Muscle of leg (tissue), 11 donors: ENCODE measurements around the gene SBK1. TPM values are rescaled to one million over a fixed set of nuclear protein-coding genes. Genes with fewer than 3 reads are reported as not detected.
A peak's percentile ranks its signal among the peaks of the same experiment; 100 is the strongest.

Source experiments
- DNase-seq: peaks from one replicate; pipeline ENCODE4 v3.0.0; 2013
- H3K27ac ChIP-seq: one replicate; pipeline ENCODE4 v1.5.1; 2013; ENCODE audit warnings: mild to moderate bottlenecking, low read length, control low read depth
- H3K27me3 ChIP-seq: one replicate; pipeline ENCODE4 v1.6.1; 2013; ENCODE audit warnings: low read length; ENCODE audit not compliant: control insufficient read depth, insufficient read depth
- H3K36me3 ChIP-seq: one replicate; pipeline ENCODE4 v1.6.1; 2013; ENCODE audit warnings: low read length; ENCODE audit not compliant: control insufficient read depth, insufficient read depth
- H3K4me1 ChIP-seq: one replicate; pipeline ENCODE4 v1.6.1; 2013; ENCODE audit warnings: low read length; ENCODE audit not compliant: control insufficient read depth, insufficient read depth
- H3K4me3 ChIP-seq: one replicate; pipeline ENCODE4 v1.5.1; 2013; ENCODE audit warnings: low read length, control low read depth
- H3K9me3 ChIP-seq: replicated peaks from 2 replicates; pipeline ENCODE4 v1.6.1; 2013; ENCODE audit warnings: low read depth, low read length; ENCODE audit not compliant: control insufficient read depth
- WGBS: methylation state at CpG from one replicate; pipeline ENCODE4 v1.1.5; 2013; ENCODE audit warnings: missing lambda C conversion rate; ENCODE audit not compliant: insufficient coverage; 5-methylcytosine and 5-hydroxymethylcytosine counted together
- polyA plus RNA-seq, 8 donors: library from polyadenylated mRNA; unstranded; fragments of 120-200 nt; gene quantifications; one replicate each; pipeline versions ENCODE4 v1.2.1 to v1.2.3, GENCODE V29; 2013; ENCODE audit warnings: inconsistent platforms in 1 of 8, low replicate concordance in 1 of 8; ENCODE audit not compliant: insufficient read length in 8 of 8, insufficient read depth in 1 of 8
- total RNA-seq: library from RNA; stranded (reverse); fragments of 120-200 nt; gene quantifications from one replicate; pipeline ENCODE4 v1.2.4, GENCODE V29; 2013

SBK1 gene
- total and polyA plus RNA-seq, 9 donors = 2.9 to 19.3 (median 15.8) TPM

DNA sequence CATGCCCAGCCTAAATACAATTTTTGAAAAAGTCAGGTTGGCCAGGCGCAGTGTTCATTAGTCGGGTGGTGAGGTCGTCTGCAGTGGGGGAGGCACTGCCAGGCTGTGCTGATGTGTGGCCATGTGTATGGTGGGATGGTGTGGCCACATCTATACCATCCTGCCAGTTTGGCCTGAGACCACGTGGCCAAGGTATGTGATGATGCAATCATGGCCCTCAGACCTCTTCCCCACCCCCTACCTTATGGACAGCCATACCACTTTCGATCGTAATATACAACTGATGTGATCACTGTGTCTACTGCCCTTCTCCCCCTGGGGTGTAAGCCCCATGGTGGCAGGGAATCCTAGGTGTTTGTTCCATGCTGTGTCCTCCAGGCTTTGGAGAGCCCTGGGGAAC is 23.7 kb downstream of the SBK1 start:
- no peak for DNase-seq
- 90% methylated on average over 2 of the region's 6 CpGs for WGBS
- no peak overlapping the region for H3K4me3 ChIP-seq
- H3K36me3 ChIP-seq = peaks cover 8% of the 10 kb centered on the region
- H3K27me3 ChIP-seq = no peaks in the 10 kb centered on the region
- H3K4me1 ChIP-seq = no peaks in the 10 kb centered on the region
- H3K27ac ChIP-seq = no peak overlapping the region
- no peaks in the 10 kb centered on the region for H3K9me3 ChIP-seq

DNA sequence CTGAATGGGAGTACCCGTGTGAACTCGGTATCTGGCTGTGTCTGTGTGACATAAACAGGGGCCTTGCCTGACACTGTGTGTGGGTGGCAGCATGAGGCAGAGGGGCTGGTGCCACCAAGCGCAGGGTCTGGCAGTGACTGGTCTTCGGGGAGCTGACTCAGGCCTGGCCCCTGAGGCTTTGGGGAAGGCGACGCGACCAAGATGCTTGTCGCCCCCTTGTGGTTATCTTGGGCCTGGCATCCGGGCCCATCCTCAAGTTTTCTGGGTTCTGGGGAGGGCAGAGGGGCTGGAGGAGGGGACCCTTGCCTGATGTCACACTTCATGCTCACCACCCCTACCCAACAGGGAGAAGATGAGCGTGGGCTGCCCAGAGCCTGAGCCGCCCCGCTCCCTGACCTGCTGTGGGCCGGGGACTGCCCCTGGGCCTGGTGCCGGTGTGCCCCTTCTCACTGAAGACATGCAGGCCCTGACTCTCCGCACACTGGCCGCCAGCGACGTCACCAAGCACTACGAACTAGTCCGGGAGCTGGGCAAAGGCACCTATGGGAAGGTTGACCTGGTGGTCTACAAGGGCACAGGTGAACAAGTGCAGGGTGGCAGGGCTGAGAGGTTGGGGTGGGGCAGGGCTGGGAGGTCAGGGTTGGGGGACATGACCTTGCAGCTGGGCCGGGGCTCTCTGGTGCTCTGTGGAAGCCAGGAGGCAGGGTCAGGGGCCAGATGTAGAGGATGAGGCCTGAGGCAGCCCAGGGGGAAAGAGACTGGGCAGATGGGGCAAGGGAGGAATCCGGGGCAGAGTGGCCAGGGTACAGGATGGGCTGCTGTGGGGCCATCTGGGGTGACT is 24.9 kb downstream of the SBK1 start:
- Histone ChIP-seq H3K27ac (no peak overlapping the region), H3K27me3 (no peaks in the 10 kb centered on the region), H3K36me3 (peaks cover 8% of the 10 kb centered on the region), H3K9me3 (no peaks in the 10 kb centered on the region), H3K4me3 (no peak overlapping the region), H3K4me1 (no peaks in the 10 kb centered on the region)
- 67% methylated on average over 14 of the region's 22 CpGs for WGBS
- DNase-seq = peak; percentile 38

- WGBS = 82% methylated on average over 3 of the region's 9 CpGs
- Histone ChIP-seq H3K4me1 (no peaks in the 10 kb centered on the region), H3K4me3 (no peak overlapping the region), H3K27me3 (no peaks in the 10 kb centered on the region), H3K36me3 (peaks cover 8% of the 10 kb centered on the region), H3K9me3 (no peaks in the 10 kb centered on the region), H3K27ac (no peak overlapping the region)
- no peak for DNase-seq
These were observed 25.9 kb downstream of the SBK1 start for GRCh38 chr16:28318042-28318744.

DNA sequence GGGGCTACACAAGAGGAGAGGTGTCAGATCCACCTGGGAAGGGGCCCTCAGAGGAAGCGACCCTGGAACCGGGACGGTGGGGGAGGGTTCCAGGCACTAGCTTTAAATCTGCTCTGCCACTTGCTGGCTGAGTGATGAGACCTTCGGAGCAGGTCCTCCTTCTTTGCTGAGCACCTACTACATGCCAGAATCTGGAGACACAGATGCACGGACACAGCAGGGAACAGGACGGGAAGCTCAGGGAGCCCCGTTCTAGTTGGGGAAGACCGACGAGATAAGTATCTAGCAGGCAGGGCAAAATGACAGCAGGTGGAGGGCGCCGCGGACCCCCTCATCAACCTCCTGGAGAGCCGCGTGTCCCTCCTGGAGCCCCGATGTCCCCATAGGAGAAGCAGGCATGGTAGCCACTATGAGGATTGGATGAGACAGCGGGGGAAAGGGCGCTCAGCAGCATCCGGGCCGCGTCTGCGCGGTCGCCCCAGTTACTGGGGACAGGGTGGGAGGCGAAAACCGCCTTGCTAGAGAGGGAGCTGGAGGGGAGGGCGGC is 27.2 kb downstream of the SBK1 start:
- Histone ChIP-seq H3K4me1 (no peaks in the 10 kb centered on the region), H3K27ac (no peak overlapping the region), H3K27me3 (no peaks in the 10 kb centered on the region), H3K4me3 (no peak overlapping the region), H3K9me3 (no peaks in the 10 kb centered on the region), H3K36me3 (peaks cover 8% of the 10 kb centered on the region)
- 86% methylated on average over 23 of the region's 26 CpGs for WGBS
- DNase-seq = no peak

- Histone ChIP-seq H3K4me1 (no peaks in the 10 kb centered on the region), H3K27me3 (no peaks in the 10 kb centered on the region), H3K4me3 (no peak overlapping the region), H3K9me3 (no peaks in the 10 kb centered on the region), H3K36me3 (peaks cover 8% of the 10 kb centered on the region), H3K27ac (no peak overlapping the region)
- DNase-seq = no peak
- WGBS = 94% methylated on average over 73 of the region's 73 CpGs
These were observed 27.8 kb downstream of the SBK1 start for GRCh38 chr16:28320023-28320561.

DNA sequence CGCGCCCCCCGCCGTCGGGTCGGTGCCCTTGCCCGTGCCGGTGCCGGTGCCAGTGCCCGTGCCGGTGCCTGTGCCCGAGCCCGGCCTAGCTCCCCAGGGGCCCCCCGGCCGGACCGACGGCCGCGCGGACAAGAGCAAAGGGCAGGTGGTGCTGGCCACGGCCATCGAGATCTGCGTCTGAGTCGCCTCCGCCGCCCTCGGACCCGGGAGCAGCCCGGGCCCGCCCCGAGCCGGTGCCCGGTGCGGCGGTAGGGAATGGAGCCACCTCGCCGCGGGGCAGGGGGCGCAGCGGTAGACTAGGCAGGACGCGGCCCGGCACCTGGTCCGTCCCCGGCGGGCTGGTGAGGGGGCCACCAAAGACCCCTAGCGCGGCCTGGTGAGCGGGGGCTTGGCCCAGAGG is 28.4 kb downstream of the SBK1 start:
- H3K4me3 ChIP-seq = no peak overlapping the region
- H3K27ac ChIP-seq = no peak overlapping the region
- no peaks in the 10 kb centered on the region for H3K4me1 ChIP-seq
- 94% methylated on average over 41 of the region's 49 CpGs for WGBS
- DNase-seq = no peak
- peaks cover 8% of the 10 kb centered on the region for H3K36me3 ChIP-seq
- H3K9me3 ChIP-seq = no peaks in the 10 kb centered on the region
- no peaks in the 10 kb centered on the region for H3K27me3 ChIP-seq

DNA sequence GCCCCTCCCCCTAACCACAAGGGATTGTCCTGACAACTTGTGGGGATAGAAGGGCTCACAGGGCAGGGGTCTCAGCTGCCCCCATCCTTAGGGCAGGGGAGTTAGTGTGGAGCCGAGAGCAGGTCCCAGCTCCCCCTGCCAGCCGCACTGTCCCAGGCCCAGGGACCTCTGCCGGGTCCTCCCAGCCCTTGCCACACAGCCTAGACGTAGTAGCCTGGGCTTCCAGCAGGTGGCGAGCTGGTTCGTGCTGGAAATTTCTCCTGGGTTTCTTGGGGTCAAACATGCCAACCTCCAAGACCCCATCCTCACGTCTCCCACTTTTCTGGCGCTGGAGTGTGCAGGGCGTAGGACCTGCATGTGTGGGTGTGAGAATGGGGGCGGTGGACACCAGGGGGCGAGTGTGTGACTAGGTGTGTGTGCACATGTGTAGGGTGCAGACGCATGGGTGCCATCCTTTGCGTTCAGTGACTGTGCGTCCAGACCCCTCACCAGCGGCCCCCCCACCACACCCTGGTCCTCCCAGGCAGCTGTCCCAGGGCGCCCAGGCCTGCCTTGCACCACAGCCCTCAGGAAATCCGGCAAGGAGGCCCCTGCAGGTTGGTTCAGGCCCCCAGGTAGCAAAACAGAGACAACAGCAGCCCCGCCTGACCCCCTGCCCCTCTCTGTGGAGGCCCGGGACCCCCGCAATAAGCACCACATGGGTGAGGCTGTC is 29.5 kb downstream of the SBK1 start:
- Histone ChIP-seq H3K4me1 (no peaks in the 10 kb centered on the region), H3K36me3 (peaks cover 8% of the 10 kb centered on the region), H3K27ac (no peak overlapping the region), H3K9me3 (no peaks in the 10 kb centered on the region), H3K4me3 (no peak overlapping the region), H3K27me3 (no peaks in the 10 kb centered on the region)
- WGBS = 70% methylated on average over 14 of the region's 20 CpGs
- DNase-seq = no peak

GRCh38 chr16:28324235-28324886 is 32.0 kb downstream of the SBK1 start:
- Histone ChIP-seq H3K27ac (no peak overlapping the region), H3K27me3 (no peaks in the 10 kb centered on the region), H3K4me1 (no peaks in the 10 kb centered on the region), H3K36me3 (peaks cover under 1% of the 10 kb centered on the region), H3K4me3 (no peak overlapping the region), H3K9me3 (no peaks in the 10 kb centered on the region)
- DNase-seq = no peak
- WGBS = 29% methylated on average over 1 of the region's 5 CpGs

DNA sequence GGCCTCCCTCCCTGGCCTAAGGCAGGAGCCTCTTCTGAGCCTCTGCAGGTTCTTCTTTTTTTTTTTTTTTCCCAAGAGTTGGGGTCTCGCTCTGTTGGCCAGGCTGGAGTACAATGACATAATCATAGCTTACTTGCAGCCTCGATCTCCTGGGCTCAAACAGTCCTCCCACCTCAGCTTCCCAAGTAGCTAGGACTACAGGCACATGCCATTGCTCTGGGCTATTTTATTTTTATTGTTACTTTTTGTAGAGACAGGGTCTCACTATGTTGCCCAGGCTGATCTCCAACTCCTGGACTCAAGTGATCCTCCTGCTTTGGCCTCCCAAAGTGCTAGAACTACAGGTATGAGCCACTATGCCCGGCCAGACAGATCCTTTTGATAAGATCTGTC is 32.6 kb downstream of the SBK1 start:
- 100% methylated on average over 1 of the region's 3 CpGs for WGBS
- H3K27ac ChIP-seq = no peak overlapping the region
- H3K27me3 ChIP-seq = no peaks in the 10 kb centered on the region

More for the DNA sequence above, 32.6 kb downstream of the SBK1 start:
- H3K9me3 ChIP-seq = no peaks in the 10 kb centered on the region
- H3K36me3 ChIP-seq = no peaks in the 10 kb centered on the region
- H3K4me1 ChIP-seq = no peaks in the 10 kb centered on the region
- no peak overlapping the region for H3K4me3 ChIP-seq
- no peak for DNase-seq
